B cell (primary cell): ENCODE measurements around the gene WDR82. TPM values are rescaled to one million over a fixed set of nuclear protein-coding genes. Genes with fewer than 3 reads are reported as not detected.

ENCODE experiments used
- ATAC-seq: fragments of 200-7000 bp; cut with Tn5 transposase; one replicate; pipeline ENCODE4 v1.10.0; 2021; ENCODE audit warnings: low read depth, mild to moderate bottlenecking, moderate number of reproducible peaks, moderate library complexity
- CTCF ChIA-PET: fragments of 350-600 bp; sonication (Branson Sonifier 250); formaldehyde crosslinking; loops from one replicate; lab custom pipeline; 2021; ENCODE audit warnings: antibody characterized with exemption, inconsistent platforms; lab: Charles Lee
- POLR2A ChIA-PET: fragments of 350-600 bp; sonication (Branson Sonifier 250); formaldehyde crosslinking; loops from one replicate; lab custom pipeline; 2021; ENCODE audit warnings: antibody characterized with exemption; lab: Charles Lee
- DNase-seq: peaks from one replicate; pipeline ENCODE4 v3.0.0; 2013
- H2AFZ ChIP-seq: 2 replicates; pipeline ENCODE4 v1.6.1; 2012; ENCODE audit warnings: mild to moderate bottlenecking, low read depth, low read length; ENCODE audit not compliant: insufficient read depth, poor library complexity, severe bottlenecking
- H3K27ac ChIP-seq, 2 donors: 1 replicate in 1 of 2; 2 replicates in 1 of 2; pipeline ENCODE4 v1.5.1; 2012 to 2013; ENCODE audit warnings: low read length in 2 of 2, mild to moderate bottlenecking in 2 of 2, moderate library complexity in 1 of 2
- H3K27me3 ChIP-seq, 4 experiments: fragments of 200-600 bp in 1 of 4; sonication (generic) in 1 of 4; replicated peaks in 1 of 4; 1 replicate in 2 of 4; 2 replicates in 2 of 4; pipeline versions ENCODE4 v1.6.1 to v1.7.0; 2013 to 2016; ENCODE audit warnings: low read length in 3 of 4, mild to moderate bottlenecking in 2 of 4, mixed read lengths in 1 of 4, moderate library complexity in 1 of 4; ENCODE audit not compliant: insufficient read depth in 4 of 4, control insufficient read depth in 3 of 4; ENCODE audit errors: control extremely low read depth in 1 of 4
- H3K36me3 ChIP-seq, 2 experiments: replicated peaks in 1 of 2; 1 replicate in 1 of 2; 2 replicates in 1 of 2; pipeline versions ENCODE4 v1.6.1 to v1.7.1; 2013; ENCODE audit warnings: low read length in 1 of 2; ENCODE audit not compliant: insufficient read depth in 2 of 2, control insufficient read depth in 1 of 2; ENCODE audit errors: control extremely low read depth in 1 of 2, extremely low read depth in 1 of 2
- H3K4me1 ChIP-seq, 2 donors: fragments of 200-600 bp in 1 of 2; sonication (generic) in 1 of 2; 1 replicate in 1 of 2; 2 replicates in 1 of 2; pipeline versions ENCODE4 v1.5.1 to v1.6.1; 2013 to 2017; ENCODE audit warnings: low read length in 2 of 2; ENCODE audit not compliant: control insufficient read depth in 2 of 2, insufficient read depth in 2 of 2
- H3K4me2 ChIP-seq: replicated peaks from 2 replicates; pipeline ENCODE3; 2012; ENCODE audit warnings: mild to moderate bottlenecking, low read depth, low read length; ENCODE audit not compliant: poor library complexity, severe bottlenecking
- H3K4me3 ChIP-seq, 5 experiments: fragments of 200-600 bp in 1 of 5; sonication (generic) in 1 of 5; 1 replicate in 3 of 5; 2 replicates in 2 of 5; pipeline versions ENCODE4 v1.5.1 to v1.7.0; 2011 to 2016; ENCODE audit warnings: low read length in 4 of 5, mild to moderate bottlenecking in 4 of 5, low read depth in 2 of 5, control low read depth in 1 of 5, moderate library complexity in 1 of 5; ENCODE audit not compliant: insufficient read depth in 1 of 5; ENCODE audit errors: control extremely low read depth in 1 of 5, extremely low read depth in 1 of 5
- H3K79me2 ChIP-seq: fragments of 200-600 bp; sonication (generic); one replicate; pipeline ENCODE4 v1.6.0; 2016; ENCODE audit warnings: low read length; ENCODE audit not compliant: control insufficient read depth, insufficient read depth
- H3K9ac ChIP-seq: fragments of 200-600 bp; sonication (generic); 2 replicates; pipeline ENCODE4 v1.6.1; 2017; ENCODE audit warnings: mild to moderate bottlenecking, low read length, moderate library complexity
- H3K9me3 ChIP-seq, 3 donors: one replicate each; pipeline versions ENCODE4 v1.6.1 to v1.7.1; 2013; ENCODE audit warnings: low read length in 2 of 3; ENCODE audit not compliant: control insufficient read depth in 2 of 3, insufficient read depth in 1 of 3; ENCODE audit errors: control extremely low read depth in 1 of 3
- H4K20me1 ChIP-seq: 2 replicates; pipeline ENCODE4 v1.6.0; 2012; ENCODE audit warnings: mild to moderate bottlenecking, low read length; ENCODE audit not compliant: insufficient read depth, control insufficient read depth, poor library complexity, severe bottlenecking
- H3K27ac Mint-ChIP-seq: one replicate; pipeline ENCODE4 v1.8.0; 2021; ENCODE audit warnings: mixed read lengths
- H3K27me3 Mint-ChIP-seq: one replicate; pipeline ENCODE4 v1.8.0; 2021; ENCODE audit warnings: mixed read lengths
- H3K4me1 Mint-ChIP-seq: one replicate; pipeline ENCODE4 v1.8.0; 2021; ENCODE audit warnings: mixed read lengths
- H3K4me3 Mint-ChIP-seq: one replicate; pipeline ENCODE4 v1.8.0; 2021; ENCODE audit warnings: mixed read lengths
- H3K9me3 Mint-ChIP-seq: one replicate; pipeline ENCODE4 v1.8.0; 2022; ENCODE audit warnings: mixed read lengths; ENCODE audit not compliant: insufficient read depth
- EZH2 ChIP-seq: IDR thresholded peaks from 2 replicates; pipeline ENCODE4 v1.6.1; 2012; ENCODE audit warnings: borderline replicate concordance, low read depth, mild to moderate bottlenecking, moderate library complexity, low read length; ENCODE audit not compliant: insufficient read depth, poor library complexity, severe bottlenecking
- WGBS: methylation state at CpG from one replicate; pipeline ENCODE4 v1.1.5; 2013; ENCODE audit warnings: missing lambda C conversion rate; ENCODE audit not compliant: insufficient coverage; 5-methylcytosine and 5-hydroxymethylcytosine counted together
- intact Hi-C: fragments of 100-400 bp; cut with micrococcal nuclease; formaldehyde crosslinking; loops from one replicate; pipeline ENCODE4 v1.10.0; 2022
- polyA plus RNA-seq: library from polyadenylated mRNA; depleted of rRNA; stranded (reverse); fragments of >200 nt; gene quantifications from 2 replicates; pipeline ENCODE4 v1.2.3, GENCODE V29; 2012
- total RNA-seq, 2 donors: library from RNA; stranded (reverse); fragments of 120-200 nt in 1 of 2; gene quantifications; 1 replicate in 1 of 2; 2 replicates in 1 of 2; pipeline versions ENCODE4 v1.2.3 to v1.2.4, GENCODE V29; 2013 to 2022
- TF ChIP-seq, protein P1 (sequence below): fragments of 200-600 bp; IDR thresholded peaks from one replicate; pipeline ENCODE4 v1.8.0; 2022; ENCODE audit warnings: antibody characterized with exemption, mild to moderate bottlenecking

WDR82 gene
- total and polyA plus RNA-seq, 2 donors (not counting 1 experiment from before 2014, with no cell fraction given): 27.8 to 101 TPM

DNA sequence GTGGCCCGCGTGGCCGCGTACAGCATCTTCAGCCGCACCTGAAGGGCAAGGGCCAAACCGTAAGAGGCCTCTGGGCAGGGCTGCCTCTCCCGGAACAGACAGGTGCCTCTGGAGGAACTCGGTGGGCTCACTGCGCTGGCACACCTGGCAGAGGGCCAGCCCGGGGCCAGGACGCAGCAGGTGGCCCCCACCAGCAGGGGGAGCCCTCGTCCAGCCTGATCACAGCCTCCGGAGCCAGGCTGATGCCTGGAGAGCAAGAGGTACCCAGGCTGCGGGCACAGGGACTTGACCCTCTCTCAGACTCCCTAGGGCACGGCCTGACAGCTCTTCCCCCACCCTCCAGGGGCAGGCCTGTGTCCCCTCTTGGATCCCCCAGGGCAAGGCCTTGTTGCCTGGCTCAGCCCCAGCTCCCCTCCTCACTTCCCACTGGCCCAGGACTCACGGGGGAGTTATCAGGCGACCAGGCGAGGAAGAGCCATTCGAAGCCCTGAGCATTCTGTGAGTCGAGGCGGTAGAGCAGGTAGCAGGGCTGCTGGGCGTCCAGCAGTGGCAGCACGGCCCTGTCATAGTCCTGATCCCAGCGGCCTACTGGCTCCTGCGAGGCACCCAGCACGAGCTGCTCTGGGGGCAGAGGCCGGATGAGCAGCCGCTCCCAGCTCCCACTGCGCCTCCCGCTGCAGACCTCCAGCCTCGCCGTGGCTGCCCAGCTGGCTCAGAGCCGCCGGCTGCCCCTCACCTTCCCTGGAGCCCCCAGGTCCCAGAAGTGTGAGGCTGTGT is 46.8 kb downstream of the WDR82 start:
- H4K20me1 ChIP-seq: peaks cover 62% of the 10 kb centered on the region
- no peak overlapping the region for H3K9ac ChIP-seq
- H3K4me2 ChIP-seq: peak overlapping the region; percentile 52
- H3K27me3 ChIP-seq: no peaks in the 10 kb centered on the region
- H3K27ac Mint-ChIP-seq: peak overlapping the region; percentile 85
- no peak overlapping the region for H3K27ac ChIP-seq
- H3K4me3 Mint-ChIP-seq: peak overlapping the region; percentile 37
- H3K4me3 ChIP-seq: no peak overlapping the region
- CTCF ChIA-PET: interaction anchor here (0.6 to 18.5 kb wide), 28 partner anchors 10 to 231 kb away, joined by 3 to 237 read pairs (median 6); partner anchors contain the start of genes GLYCTK, TLR9 and WDR82
- intact Hi-C loops: loop anchor here (1.0 kb wide), 3 partner anchors 8 to 108 kb away; partner anchors contain the start of gene TWF2
- POLR2A ChIA-PET: interaction anchor here (0.6 to 2.7 kb wide), 5 partner anchors 11 to 257 kb away, joined by 3 to 13 read pairs (median 9); partner anchors contain the start of gene WDR82
- H3K9me3 ChIP-seq: no peaks in the 10 kb centered on the region
- H3K9me3 Mint-ChIP-seq: no peaks in the 10 kb centered on the region
- H3K4me1 Mint-ChIP-seq: peaks cover 49% of the 10 kb centered on the region
- TF ChIP-seq, protein P1, sequence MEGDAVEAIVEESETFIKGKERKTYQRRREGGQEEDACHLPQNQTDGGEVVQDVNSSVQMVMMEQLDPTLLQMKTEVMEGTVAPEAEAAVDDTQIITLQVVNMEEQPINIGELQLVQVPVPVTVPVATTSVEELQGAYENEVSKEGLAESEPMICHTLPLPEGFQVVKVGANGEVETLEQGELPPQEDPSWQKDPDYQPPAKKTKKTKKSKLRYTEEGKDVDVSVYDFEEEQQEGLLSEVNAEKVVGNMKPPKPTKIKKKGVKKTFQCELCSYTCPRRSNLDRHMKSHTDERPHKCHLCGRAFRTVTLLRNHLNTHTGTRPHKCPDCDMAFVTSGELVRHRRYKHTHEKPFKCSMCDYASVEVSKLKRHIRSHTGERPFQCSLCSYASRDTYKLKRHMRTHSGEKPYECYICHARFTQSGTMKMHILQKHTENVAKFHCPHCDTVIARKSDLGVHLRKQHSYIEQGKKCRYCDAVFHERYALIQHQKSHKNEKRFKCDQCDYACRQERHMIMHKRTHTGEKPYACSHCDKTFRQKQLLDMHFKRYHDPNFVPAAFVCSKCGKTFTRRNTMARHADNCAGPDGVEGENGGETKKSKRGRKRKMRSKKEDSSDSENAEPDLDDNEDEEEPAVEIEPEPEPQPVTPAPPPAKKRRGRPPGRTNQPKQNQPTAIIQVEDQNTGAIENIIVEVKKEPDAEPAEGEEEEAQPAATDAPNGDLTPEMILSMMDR: peak; percentile 94
- TF ChIP-seq EZH2: no peak
- H3K4me1 ChIP-seq: peaks cover 20 to 44% of the 10 kb centered on the region in 2 donors
- H2AFZ ChIP-seq: no peak overlapping the region
- ATAC-seq: peak; percentile 93
- peaks cover 73% of the 10 kb centered on the region for H3K79me2 ChIP-seq
- WGBS: 59% methylated on average over 30 of the region's 34 CpGs
- peaks cover 8 to 83% of the 10 kb centered on the region in 2 experiments for H3K36me3 ChIP-seq
- no peaks in the 10 kb centered on the region for H3K27me3 Mint-ChIP-seq
- DNase-seq: peak; percentile 89
